HG02763 (cell line): ENCODE results near the gene MAGEB6.
"Not testable (repeated sequence)": the region's sequence is repeated elsewhere in the genome, so short reads cannot be mapped to it uniquely, and the experiment has no call there.

Experiments used
- ATAC-seq: cut with Tn5 transposase; IDR thresholded peaks from one replicate; pipeline ENCODE4 v1.9.1; 2021; ENCODE audit warnings: mild to moderate bottlenecking, moderate library complexity; ENCODE audit not compliant: unreplicated experiment

The MAGEB6 gene

GRCh38 chrX:26192204-26192603 lies at the start of gene MAGEB6:
MAGEB6 (plus strand) TSS chrX:26192440; CDS start chrX:26193847, 1,407 bp downstream.
- ATAC-seq, result no peak

- no peak for ATAC-seq
These were observed 46.2 kb upstream of the MAGEB6 start for GRCh38 chrX:26146024-26146423.

GRCh38 chrX:26160301-26160700 lies 31.9 kb upstream of the MAGEB6 start, which contains the start of gene MAGEB6B:
MAGEB6B (plus strand) TSS chrX:26160601; CDS start chrX:26160601, 0 bp downstream.
- ATAC-seq, result no peak

GRCh38 chrX:26203561-26203960 lies 11.3 kb downstream of the MAGEB6 start:
- no peak for ATAC-seq

GRCh38 chrX:26204717-26205116 lies 12.5 kb downstream of the MAGEB6 start:
- ATAC-seq, result not testable (repeated sequence)

- no peak for ATAC-seq
These were observed 15.8 kb downstream of the MAGEB6 start for GRCh38 chrX:26208012-26208411.

- no peak for ATAC-seq
These were observed 23.6 kb downstream of the MAGEB6 start, which contains the start of gene MAGEB5 for GRCh38 chrX:26215869-26216268. MAGEB5 (plus strand) TSS chrX:26216169; CDS start chrX:26217302, 1,133 bp downstream.

GRCh38 chrX:26219351-26219750 lies 27.1 kb downstream of the MAGEB6 start:
- no peak for ATAC-seq

GRCh38 chrX:26234177-26234576 lies 41.9 kb downstream of the MAGEB6 start:
- ATAC-seq, result no peak
